CD14-positive monocyte (primary cell): ENCODE measurements around the gene ZNG1B. TPM values are rescaled to one million over a fixed set of nuclear protein-coding genes. Genes with fewer than 3 reads are reported as not detected.
"Not testable (repeated sequence)": the region's sequence is repeated elsewhere in the genome, so short reads cannot be mapped to it uniquely, and the experiment has no call there.

Experiments used
- DNase-seq, 3 donors: peaks; one replicate each; pipeline ENCODE4 v3.0.0-alpha.2; 2011 to 2022
- H2AFZ ChIP-seq: 2 replicates; pipeline ENCODE4 v1.6.0; 2012; ENCODE audit warnings: mild to moderate bottlenecking, low read depth, low read length, inconsistent platforms; ENCODE audit not compliant: insufficient read depth, poor library complexity, severe bottlenecking
- H3K27ac ChIP-seq, 2 donors: 1 replicate in 1 of 2; 2 replicates in 1 of 2; pipeline ENCODE4 v1.5.1; 2012 to 2013; ENCODE audit warnings: low read length in 2 of 2, control low read depth in 1 of 2, inconsistent platforms in 1 of 2, low read depth in 1 of 2, mild to moderate bottlenecking in 1 of 2
- H3K27me3 ChIP-seq, 2 donors: one replicate each; pipeline versions ENCODE4 v1.6.0 to v1.6.1; 2011 to 2013; ENCODE audit warnings: low read length in 2 of 2; ENCODE audit not compliant: control insufficient read depth in 2 of 2, insufficient read depth in 2 of 2
- H3K36me3 ChIP-seq, 2 donors: replicated peaks in 1 of 2; 1 replicate in 1 of 2; 2 replicates in 1 of 2; pipeline versions ENCODE4 v1.5.1 to v1.6.1; 2012 to 2013; ENCODE audit warnings: low read length in 2 of 2, control low read depth in 1 of 2, inconsistent platforms in 1 of 2, mild to moderate bottlenecking in 1 of 2; ENCODE audit not compliant: insufficient read depth in 2 of 2, control insufficient read depth in 1 of 2
- H3K4me1 ChIP-seq, 2 donors: 1 replicate in 1 of 2; 2 replicates in 1 of 2; pipeline versions ENCODE4 v1.5.1 to v1.6.1; 2012 to 2013; ENCODE audit warnings: low read length in 2 of 2, control low read depth in 1 of 2, inconsistent platforms in 1 of 2, mild to moderate bottlenecking in 1 of 2, moderate library complexity in 1 of 2; ENCODE audit not compliant: insufficient read depth in 2 of 2, control insufficient read depth in 1 of 2
- H3K4me2 ChIP-seq: replicated peaks from 2 replicates; pipeline ENCODE3; 2012; ENCODE audit warnings: low read length, moderate library complexity, mild to moderate bottlenecking; ENCODE audit not compliant: poor library complexity, severe bottlenecking; ENCODE audit errors: extremely low read depth
- H3K4me3 ChIP-seq, 3 experiments: fragments of 200-600 bp in 1 of 3; sonication (generic) in 1 of 3; replicated peaks in 1 of 3; 1 replicate in 2 of 3; 2 replicates in 1 of 3; pipeline ENCODE4 v1.5.1; 2011 to 2013; ENCODE audit warnings: low read length in 3 of 3, mild to moderate bottlenecking in 3 of 3, control low read depth in 2 of 3, low read depth in 2 of 3, inconsistent platforms in 1 of 3, moderate library complexity in 1 of 3
- H3K79me2 ChIP-seq: 2 replicates; pipeline ENCODE4 v1.6.0; 2012; ENCODE audit warnings: mild to moderate bottlenecking, control low read depth, inconsistent platforms, low read length, moderate library complexity; ENCODE audit not compliant: insufficient read depth
- H3K9ac ChIP-seq: 2 replicates; pipeline ENCODE4 v1.6.0; 2017; ENCODE audit warnings: low read length, mild to moderate bottlenecking; ENCODE audit not compliant: insufficient read depth, poor library complexity, severe bottlenecking
- H3K9me3 ChIP-seq, 2 donors: replicated peaks in 1 of 2; 1 replicate in 1 of 2; 2 replicates in 1 of 2; pipeline versions ENCODE4 v1.5.1 to v1.6.1; 2012 to 2013; ENCODE audit warnings: low read length in 2 of 2, control low read depth in 1 of 2; ENCODE audit not compliant: control insufficient read depth in 1 of 2, insufficient read depth in 1 of 2
- H4K20me1 ChIP-seq: 2 replicates; pipeline ENCODE4 v1.6.0; 2012; ENCODE audit warnings: mild to moderate bottlenecking, low read length, control low read depth, moderate library complexity; ENCODE audit not compliant: insufficient read depth
- H3K27ac Mint-ChIP-seq, 7 donors: one replicate each; pipeline ENCODE4 v1.8.0; 2020; ENCODE audit warnings: mild to moderate bottlenecking in 7 of 7, mixed read lengths in 7 of 7, moderate library complexity in 6 of 7, inconsistent platforms in 2 of 7
- H3K27me3 Mint-ChIP-seq, 3 donors: one replicate each; pipeline ENCODE4 v1.8.0; 2021 to 2022; ENCODE audit warnings: low read depth in 3 of 3, mild to moderate bottlenecking in 3 of 3, mixed read lengths in 3 of 3, moderate library complexity in 3 of 3, inconsistent platforms in 1 of 3
- H3K36me3 Mint-ChIP-seq, 2 donors: one replicate each; pipeline ENCODE4 v1.8.0; 2020; ENCODE audit warnings: mixed read lengths in 2 of 2, inconsistent platforms in 1 of 2, mild to moderate bottlenecking in 1 of 2
- H3K4me1 Mint-ChIP-seq: one replicate; pipeline ENCODE4 v1.8.0; 2020; ENCODE audit warnings: mild to moderate bottlenecking, mixed read lengths
- H3K4me3 Mint-ChIP-seq, 2 donors: one replicate each; pipeline ENCODE4 v1.8.0; 2020; ENCODE audit warnings: mild to moderate bottlenecking in 2 of 2, mixed read lengths in 2 of 2, moderate library complexity in 1 of 2
- H3K9me3 Mint-ChIP-seq, 7 donors: one replicate each; pipeline ENCODE4 v1.8.0; 2020 to 2022; ENCODE audit warnings: mixed read lengths in 7 of 7, mild to moderate bottlenecking in 6 of 7, moderate library complexity in 6 of 7, inconsistent platforms in 2 of 7
- WGBS: methylation state at CpG from one replicate; pipeline ENCODE4 v1.1.5; 2013; ENCODE audit warnings: missing lambda C conversion rate; ENCODE audit not compliant: insufficient coverage; 5-methylcytosine and 5-hydroxymethylcytosine counted together
- intact Hi-C, 2 donors: fragments of 100-400 bp; cut with micrococcal nuclease; formaldehyde crosslinking; loops; one replicate each; pipeline versions ENCODE4 v1.15.0 to v1.15.1; 2023
- polyA minus RNA-seq: library from RNA; depleted of rRNA, polyadenylated mRNA; stranded (reverse); fragments of >200 nt; gene quantifications from 2 replicates; pipeline ENCODE4 v1.2.3, GENCODE V29; 2012
- polyA plus RNA-seq, 3 donors: library from polyadenylated mRNA; depleted of rRNA in 1 of 3; unstranded in 2 of 3; stranded (reverse) in 1 of 3; fragments of 300-500 nt in 2 of 3; fragments of >200 nt in 1 of 3; fragmentation: Illumina TruSeq in 2 of 3; gene quantifications; 1 replicate in 2 of 3; 2 replicates in 1 of 3; pipeline ENCODE4 v1.2.3, GENCODE V29; 2012 to 2021
- total RNA-seq, 12 experiments: library from RNA in 1 of 12; stranded (reverse) in 1 of 12; fragments of 120-200 nt in 1 of 12; gene quantifications; one replicate each; pipeline ENCODE4 v1.2.4 and lab custom pipeline; 2013 to 2026; ENCODE audit warnings: mixed read lengths in 6 of 12, inconsistent platforms in 1 of 12
- TF ChIP-seq, protein P1 (sequence below): fragments of 200-600 bp; IDR thresholded peaks from one replicate; pipeline ENCODE4 v1.8.0; 2022; ENCODE audit warnings: antibody characterized with exemption, mild to moderate bottlenecking

Gene ZNG1B
- 75.3 TPM for total RNA-seq (2013)
- polyA plus RNA-seq, result 10 to 100 TPM; 38.3 to 55.0 (median 49.8) TPM
- 17.5 and 17.8 TPM in 2 replicates for polyA minus RNA-seq
- total RNA-seq (lab: John Stamatoyannopoulos, UW), result 16.2 to 40.6 (median 26.0) reads per million in 11 experiments

GRCh38 chr2:113437508-113438465 lies at the start of gene ZNG1B:
ZNG1B (plus strand) TSS chr2:113437691; CDS start chr2:113437869, 178 bp downstream.
- peak within 1 kb of the TSS; percentile 35 for H2AFZ ChIP-seq
- H3K27me3 Mint-ChIP-seq, result not testable (repeated sequence)

DNA sequence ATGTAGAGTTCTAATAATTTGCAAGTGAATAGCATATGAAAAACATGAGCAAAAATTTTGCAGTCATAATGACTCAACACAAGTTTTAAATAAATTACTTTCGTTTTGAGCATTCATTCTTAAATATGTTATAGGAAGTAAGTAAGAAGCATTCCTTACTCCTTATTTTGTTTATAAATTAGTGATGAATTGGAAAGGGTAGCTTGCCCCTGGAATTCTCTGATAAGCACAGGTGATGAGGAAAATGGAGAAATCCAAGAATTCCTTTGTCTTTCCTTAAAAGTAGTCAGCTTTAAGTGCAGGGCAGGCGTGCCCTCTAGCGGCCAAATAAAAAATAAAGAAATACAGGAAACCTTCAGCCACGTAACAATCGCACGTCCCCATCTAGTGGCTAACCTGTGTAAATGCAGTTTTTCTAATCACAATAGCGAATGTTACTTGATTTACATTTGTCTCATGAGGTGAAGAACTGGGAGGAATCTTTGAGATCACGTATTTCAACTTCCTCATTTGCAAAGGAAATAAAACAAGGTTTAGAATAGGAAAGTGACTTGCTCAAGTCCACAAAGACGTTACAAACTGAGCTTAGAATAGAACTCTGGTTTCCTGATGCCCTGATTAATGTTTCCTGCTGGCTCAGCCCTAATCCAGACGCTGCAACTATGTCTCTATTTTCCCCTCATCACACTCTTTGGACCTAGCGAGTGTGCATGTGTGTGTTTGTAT lies 47.2 kb upstream of the ZNG1B start:
- Mint-ChIP-seq H3K9me3 (peaks cover 0 to 3% (median 0%) of the 10 kb centered on the region in 7 donors), H3K27me3 (peaks cover under 1 to 2% (median 2%) of the 10 kb centered on the region in 3 donors), H3K27ac (peak overlapping the region; percentile 95 to 100 (median 99)), H3K36me3 (no peaks in the 10 kb centered on the region), H3K4me3 (peak overlapping the region; percentile 75 to 89), H3K4me1 (peaks cover 43% of the 10 kb centered on the region)
- whole genome bisulfite sequencing, result no CpG with 5 or more reads among the region's 11 CpGs
- Histone ChIP-seq H3K27ac (peak overlapping the region; percentile 93 to 95), H3K4me3 (peak overlapping the region; percentile 33 to 69 (median 51)), H3K4me1 (peaks cover 30 to 35% of the 10 kb centered on the region in 2 donors), H3K27me3 (no peaks in the 10 kb centered on the region), H3K9ac (peak overlapping the region; percentile 66), H3K9me3 (no peaks in the 10 kb centered on the region), H3K79me2 (no peaks in the 10 kb centered on the region), H3K36me3 (no peaks in the 10 kb centered on the region), H4K20me1 (no peaks in the 10 kb centered on the region), H2AFZ (peak overlapping the region; percentile 78), H3K4me2 (peak overlapping the region; percentile 70)
- intact Hi-C loops, result no loop called here
- TF ChIP-seq, protein P1, sequence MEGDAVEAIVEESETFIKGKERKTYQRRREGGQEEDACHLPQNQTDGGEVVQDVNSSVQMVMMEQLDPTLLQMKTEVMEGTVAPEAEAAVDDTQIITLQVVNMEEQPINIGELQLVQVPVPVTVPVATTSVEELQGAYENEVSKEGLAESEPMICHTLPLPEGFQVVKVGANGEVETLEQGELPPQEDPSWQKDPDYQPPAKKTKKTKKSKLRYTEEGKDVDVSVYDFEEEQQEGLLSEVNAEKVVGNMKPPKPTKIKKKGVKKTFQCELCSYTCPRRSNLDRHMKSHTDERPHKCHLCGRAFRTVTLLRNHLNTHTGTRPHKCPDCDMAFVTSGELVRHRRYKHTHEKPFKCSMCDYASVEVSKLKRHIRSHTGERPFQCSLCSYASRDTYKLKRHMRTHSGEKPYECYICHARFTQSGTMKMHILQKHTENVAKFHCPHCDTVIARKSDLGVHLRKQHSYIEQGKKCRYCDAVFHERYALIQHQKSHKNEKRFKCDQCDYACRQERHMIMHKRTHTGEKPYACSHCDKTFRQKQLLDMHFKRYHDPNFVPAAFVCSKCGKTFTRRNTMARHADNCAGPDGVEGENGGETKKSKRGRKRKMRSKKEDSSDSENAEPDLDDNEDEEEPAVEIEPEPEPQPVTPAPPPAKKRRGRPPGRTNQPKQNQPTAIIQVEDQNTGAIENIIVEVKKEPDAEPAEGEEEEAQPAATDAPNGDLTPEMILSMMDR, result peak; percentile 100
- peak; percentile 85 to 93 (median 92) for DNase-seq

More at GRCh38 chr2:113437508-113438465, at the start of gene ZNG1B:
- H3K36me3 ChIP-seq, H3K36me3 Mint-ChIP-seq, H3K27me3 ChIP-seq, H3K9me3 ChIP-seq, intact Hi-C loops, H4K20me1 ChIP-seq, H3K9me3 Mint-ChIP-seq: not testable (repeated sequence)
- Histone ChIP-seq H3K4me2 (peak within 1 kb of the TSS; percentile 44), H3K9ac (peak within 1 kb of the TSS; percentile 54), H3K79me2 (peaks cover 12% of the 10 kb centered on the region), H3K4me1 (peaks cover 13 to 16% of the 10 kb centered on the region in 2 donors), H3K4me3 (peak within 1 kb of the TSS; percentile 56 to 85 (median 73)), H3K27ac (peak within 1 kb of the TSS; percentile 68 to 82)
- peaks cover 16% of the 10 kb centered on the region for H3K4me1 Mint-ChIP-seq
- peak within 1 kb of the TSS; percentile 82 to 91 for H3K4me3 Mint-ChIP-seq
- H3K27ac Mint-ChIP-seq, result peak within 1 kb of the TSS; percentile 90 to 96 (median 93)
- DNase-seq, result peak in 1 of 3 donors; percentile 2
- WGBS, result 0% methylated on average over 3 of the region's 56 CpGs
